ENCODE measurements around the gene RUNX1. TPM values are rescaled to one million over a fixed set of nuclear protein-coding genes. Genes with fewer than 3 reads are reported as not detected.

Gene RUNX1
- polyA plus RNA-seq, 1 of the 3 experiments (the other 2 are of a cell fraction), result 17.1 TPM

DNA sequence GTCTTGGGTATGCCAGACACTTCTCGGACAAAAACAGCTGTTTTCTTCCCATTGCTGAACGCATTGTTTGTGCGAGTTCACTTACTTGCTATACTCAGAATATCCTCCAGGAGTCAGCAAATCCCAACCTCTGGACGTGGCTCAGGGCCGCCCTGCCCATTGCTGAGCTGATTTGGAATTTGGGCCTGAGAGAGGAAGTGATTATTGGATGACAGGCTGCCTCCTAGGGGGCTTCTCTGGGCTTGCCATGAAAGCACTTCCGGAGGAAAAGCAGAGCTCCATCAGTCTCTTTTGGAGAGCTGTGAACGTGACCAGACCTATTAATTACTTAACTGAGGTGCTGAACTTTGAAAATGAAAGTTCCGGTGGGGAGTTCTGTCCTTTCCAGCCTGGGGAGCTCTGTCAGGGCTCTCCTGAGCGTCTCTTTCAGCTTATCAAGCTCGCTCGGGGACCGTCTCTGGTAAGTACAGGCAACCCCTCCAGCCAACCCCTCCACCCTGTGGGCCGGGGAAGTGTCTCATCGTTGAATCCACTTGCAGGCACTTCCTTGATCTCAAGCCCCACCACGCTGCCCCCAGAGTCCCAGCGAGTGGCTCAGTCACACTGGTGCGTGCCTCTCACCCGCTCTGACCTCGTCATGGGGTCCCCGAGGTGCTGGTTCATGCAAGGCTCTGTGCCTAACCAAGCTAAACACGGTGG lies 303.4 kb downstream of the RUNX1 start (continued):
- no peak for TF ChIP-seq EZH2phosphoT487 (IDR thresholded peaks at IDR 0.05; ENCODE audit: borderline replicate concordance, low read depth)
- TF ChIP-seq TCF12 (IDR thresholded peaks at IDR 0.05), result no peak

DNA sequence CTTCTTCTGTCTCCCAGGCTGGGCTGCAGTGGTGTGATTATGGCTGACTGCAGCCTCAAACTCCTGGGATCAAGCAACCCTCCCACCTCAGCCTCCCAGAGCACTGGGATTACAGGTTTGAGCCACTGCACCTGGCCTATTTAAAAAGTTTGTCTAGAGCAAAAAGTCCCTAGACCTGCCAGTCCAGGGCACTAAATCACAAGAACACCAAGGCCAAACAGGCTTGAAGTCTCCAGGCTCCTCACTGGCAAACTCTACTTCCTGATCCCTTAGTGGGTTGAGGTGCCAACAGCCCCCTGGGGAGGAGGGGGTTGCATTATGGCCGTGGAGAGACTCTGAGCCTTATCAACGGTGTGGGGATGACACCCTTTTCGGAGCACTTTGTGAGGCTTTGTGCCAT lies 304.3 kb downstream of the RUNX1 start:
- no peaks in the 10 kb centered on the region for H3K9me3 ChIP-seq
- no peaks in the 10 kb centered on the region for H4K20me1 ChIP-seq (ENCODE audit: insufficient read depth)
- no peaks in the 10 kb centered on the region for H3K9me2 ChIP-seq
- 0% methylated on average over 3 of the region's 3 CpGs for WGBS (ENCODE audit: low lambda C conversion rate)
- ChIA-PET POLR2A (no interaction called here), CTCF (interaction anchor here (0.6 to 2.4 kb wide), 65 partner anchors 8 to 1326 kb away, joined by 3 to 49 read pairs (median 5); no protein-coding TSS in a partner anchor)
- DNase-seq, result no peak
- no peaks in the 10 kb centered on the region for H3K79me2 ChIP-seq (ENCODE audit: insufficient read depth)
- H3F3A ChIP-seq (replicated peaks; ENCODE audit: insufficient read depth), result no peaks in the 10 kb centered on the region
- no peaks in the 10 kb centered on the region for H3K36me3 ChIP-seq (replicated peaks in 1 of 2; ENCODE audit: control insufficient read depth in 1 of 2, insufficient read depth in 2 of 2, low read length in 1 of 2)
- H3K9ac ChIP-seq, result no peak overlapping the region
- H3K27ac ChIP-seq (ENCODE audit: low read depth in 2 of 2, low read length in 1 of 2), result no peak overlapping the region
- no peak for TF ChIP-seq MXI1 (IDR thresholded peaks at IDR 0.05; ENCODE audit: low read depth, low read length)
- TF ChIP-seq POLR2AphosphoS5 (IDR thresholded peaks at IDR 0.05; ENCODE audit: low read depth, low read length), result no peak
- no peak for TF ChIP-seq FOXJ3 (CRISPR knock-in tag; IDR thresholded peaks at IDR 0.05)
- TF ChIP-seq RXRA (IDR thresholded peaks at IDR 0.05; ENCODE audit: borderline replicate concordance, low read depth), result no peak
- TF ChIP-seq RFX5 (IDR thresholded peaks at IDR 0.05; ENCODE audit: low read length), result no peak
- no peak for TF ChIP-seq TEAD4 (IDR thresholded peaks at IDR 0.05; ENCODE audit: borderline replicate concordance, insufficient read depth)
- TF ChIP-seq EZH2phosphoT487 (IDR thresholded peaks at IDR 0.05; ENCODE audit: borderline replicate concordance, low read depth), result no peak
- no peak for TF ChIP-seq JUND (IDR thresholded peaks at IDR 0.05)
- TF ChIP-seq SIN3A (IDR thresholded peaks at IDR 0.05; ENCODE audit: borderline replicate concordance, low read depth, low read length), result no peak
- TF ChIP-seq CHD2 (IDR thresholded peaks at IDR 0.05; ENCODE audit: low read length, partially characterized antibody), result no peak
- TF ChIP-seq, protein P1, sequence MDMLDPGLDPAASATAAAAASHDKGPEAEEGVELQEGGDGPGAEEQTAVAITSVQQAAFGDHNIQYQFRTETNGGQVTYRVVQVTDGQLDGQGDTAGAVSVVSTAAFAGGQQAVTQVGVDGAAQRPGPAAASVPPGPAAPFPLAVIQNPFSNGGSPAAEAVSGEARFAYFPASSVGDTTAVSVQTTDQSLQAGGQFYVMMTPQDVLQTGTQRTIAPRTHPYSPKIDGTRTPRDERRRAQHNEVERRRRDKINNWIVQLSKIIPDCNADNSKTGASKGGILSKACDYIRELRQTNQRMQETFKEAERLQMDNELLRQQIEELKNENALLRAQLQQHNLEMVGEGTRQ (IDR thresholded peaks at IDR 0.05; ENCODE audit: borderline replicate concordance, low read depth, low read length), result no peak
- TF ChIP-seq GATA2 (CRISPR knock-in tag; IDR thresholded peaks at IDR 0.05), result no peak
- no peak for TF ChIP-seq TCF12 (IDR thresholded peaks at IDR 0.05)
- TF ChIP-seq FOSL2 (IDR thresholded peaks at IDR 0.05; ENCODE audit: borderline replicate concordance, low read depth), result no peak
- no peak for TF ChIP-seq ELF1 (IDR thresholded peaks at IDR 0.05)
- no peak for TF ChIP-seq TAF1 (IDR thresholded peaks at IDR 0.05; ENCODE audit: borderline replicate concordance, low read depth, low read length)
- TF ChIP-seq, protein P2, sequence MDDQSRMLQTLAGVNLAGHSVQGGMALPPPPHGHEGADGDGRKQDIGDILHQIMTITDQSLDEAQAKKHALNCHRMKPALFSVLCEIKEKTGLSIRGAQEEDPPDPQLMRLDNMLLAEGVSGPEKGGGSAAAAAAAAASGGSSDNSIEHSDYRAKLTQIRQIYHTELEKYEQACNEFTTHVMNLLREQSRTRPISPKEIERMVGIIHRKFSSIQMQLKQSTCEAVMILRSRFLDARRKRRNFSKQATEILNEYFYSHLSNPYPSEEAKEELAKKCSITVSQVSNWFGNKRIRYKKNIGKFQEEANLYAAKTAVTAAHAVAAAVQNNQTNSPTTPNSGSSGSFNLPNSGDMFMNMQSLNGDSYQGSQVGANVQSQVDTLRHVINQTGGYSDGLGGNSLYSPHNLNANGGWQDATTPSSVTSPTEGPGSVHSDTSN (IDR thresholded peaks at IDR 0.05), result no peak
- TF ChIP-seq RAD21 (IDR thresholded peaks at IDR 0.05; ENCODE audit: low read length), result no peak
- TF ChIP-seq GABPA (IDR thresholded peaks at IDR 0.05; ENCODE audit: low read depth), result no peak
- no peak overlapping the region for H3K4me2 ChIP-seq
- H3K4me3 ChIP-seq (ENCODE audit: low read depth in 2 of 2, low read length in 1 of 2), result no peak overlapping the region
- H2AFZ ChIP-seq (ENCODE audit: low read depth), result no peak overlapping the region
- H3K27me3 ChIP-seq (ENCODE audit: insufficient read depth), result peaks cover 5% of the 10 kb centered on the region; the same call in 1 of the 2 replicates
- H3K4me1 ChIP-seq (ENCODE audit: control insufficient read depth in 1 of 2, insufficient read depth in 2 of 2, low read depth in 1 of 2, low read length in 1 of 2), result no peaks in the 10 kb centered on the region; a peak in 1 of 4 replicates
